H1 (cell line): Measurements from ENCODE around the gene OPA3. TPM values are rescaled to one million over a fixed set of nuclear protein-coding genes. Genes with fewer than 3 reads are reported as not detected.

Experiments
- CTCF ChIA-PET: fragments of 300-600 bp; sonication (Branson Sonifier 250); formaldehyde crosslinking; loops from one replicate; lab custom pipeline; 2021; ENCODE audit not compliant: partially characterized antibody; lab: Charles Lee
- POLR2A ChIA-PET: fragments of 300-600 bp; sonication (Branson Sonifier 250); formaldehyde crosslinking; loops from one replicate; lab custom pipeline; 2021; ENCODE audit warnings: inconsistent platforms; ENCODE audit not compliant: partially characterized antibody; lab: Charles Lee
- DNase-seq, 2 experiments: peaks; one replicate each; pipeline versions ENCODE4 v3.0.0 to v3.0.0-alpha.2; 2010 to 2022; ENCODE audit warnings: low spot score in 2 of 2, low read depth in 1 of 2, mixed read lengths in 1 of 2
- FAIRE-seq: peaks from 2 replicates; lab custom pipeline; 2011; peaks lifted over from hg19 to GRCh38; lab: Jason Lieb, UNC
- H2AFZ ChIP-seq: 2 replicates; pipeline ENCODE4 v1.8.1; 2012; ENCODE audit warnings: low read length, inconsistent platforms
- H2AK5ac ChIP-seq: 2 replicates; pipeline ENCODE4 v1.6.1; 2013; ENCODE audit warnings: low read depth, low read length
- H2BK120ac ChIP-seq: replicated peaks from 2 replicates; pipeline ENCODE3; 2013; ENCODE audit warnings: low read depth, low read length, inconsistent platforms
- H2BK12ac ChIP-seq: 2 replicates; pipeline ENCODE4 v1.6.1; 2013; ENCODE audit warnings: low read depth, low read length
- H2BK15ac ChIP-seq: 2 replicates; pipeline ENCODE4 v1.6.1; 2013; ENCODE audit warnings: low read length
- H2BK20ac ChIP-seq: 2 replicates; pipeline ENCODE4 v1.6.1; 2013; ENCODE audit warnings: low read length
- H2BK5ac ChIP-seq: 2 replicates; pipeline ENCODE4 v1.6.1; 2013; ENCODE audit warnings: low read depth, low read length
- H3K14ac ChIP-seq: 2 replicates; pipeline ENCODE4 v1.6.1; 2013; ENCODE audit warnings: inconsistent platforms; ENCODE audit not compliant: insufficient read length
- H3K18ac ChIP-seq: 2 replicates; pipeline ENCODE4 v1.6.1; 2013; ENCODE audit warnings: low read length; ENCODE audit errors: extremely low read depth
- H3K23ac ChIP-seq: 2 replicates; pipeline ENCODE4 v1.6.1; 2013; ENCODE audit warnings: inconsistent platforms; ENCODE audit not compliant: insufficient read length
- H3K23me2 ChIP-seq: 2 replicates; pipeline ENCODE4 v1.6.1; 2013; ENCODE audit warnings: low read depth, low read length
- H3K27ac ChIP-seq: 2 replicates; pipeline ENCODE4 v1.6.1; 2011; ENCODE audit warnings: low read depth, low read length, inconsistent platforms
- H3K27me3 ChIP-seq, 4 experiments: replicated peaks in 1 of 4; 1 replicate in 1 of 4; 2 replicates in 3 of 4; pipeline versions ENCODE4 v1.6.1 to v1.8.1; 2011 to 2013; ENCODE audit warnings: low read length in 3 of 4, mild to moderate bottlenecking in 3 of 4, inconsistent platforms in 2 of 4, mixed read lengths in 2 of 4, moderate library complexity in 1 of 4; ENCODE audit not compliant: control insufficient read depth in 3 of 4, insufficient read depth in 3 of 4; ENCODE audit errors: extremely low read depth in 1 of 4
- H3K36me3 ChIP-seq, 4 experiments: 2 replicates each; pipeline versions ENCODE4 v1.6.1 to v1.8.1; 2011 to 2013; ENCODE audit warnings: mild to moderate bottlenecking in 4 of 4, low read length in 3 of 4, moderate library complexity in 2 of 4, control low read depth in 1 of 4, inconsistent platforms in 1 of 4; ENCODE audit not compliant: insufficient read depth in 4 of 4, control insufficient read depth in 2 of 4
- H3K4ac ChIP-seq: replicated peaks from 2 replicates; pipeline ENCODE3; 2013; ENCODE audit warnings: low read length, low read depth, mixed read lengths, inconsistent platforms; ENCODE audit not compliant: insufficient read length
- H3K4me1 ChIP-seq, 4 experiments: replicated peaks in 1 of 4; 1 replicate in 1 of 4; 2 replicates in 3 of 4; pipeline versions ENCODE4 v1.6.1 to v1.8.1; 2011 to 2013; ENCODE audit warnings: low read length in 3 of 4, inconsistent platforms in 2 of 4, mixed read lengths in 1 of 4; ENCODE audit not compliant: insufficient read depth in 4 of 4, control insufficient read depth in 3 of 4
- H3K4me2 ChIP-seq, 2 experiments: 2 replicates each; pipeline versions ENCODE4 v1.6.1 to v1.8.1; 2011 to 2013; ENCODE audit warnings: low read depth in 2 of 2, low read length in 2 of 2, control low read depth in 1 of 2, inconsistent platforms in 1 of 2, mild to moderate bottlenecking in 1 of 2; ENCODE audit not compliant: insufficient read depth in 1 of 2
- H3K4me3 ChIP-seq, 4 experiments: fragments of 200-600, 300-600 bp in 1 of 4; sonication (generic), shearing (Covaris generic), sonication (Bioruptor Twin) in 1 of 4; 2 replicates each; pipeline versions ENCODE4 v1.5.1 to v1.8.1; 2011 to 2016; ENCODE audit warnings: low read length in 4 of 4, low read depth in 3 of 4, control low read depth in 2 of 4, inconsistent platforms in 2 of 4, mild to moderate bottlenecking in 2 of 4, mixed read lengths in 1 of 4, moderate library complexity in 1 of 4; ENCODE audit not compliant: insufficient read depth in 2 of 4; ENCODE audit errors: extremely low read depth in 1 of 4
- H3K56ac ChIP-seq: replicated peaks from 2 replicates; pipeline ENCODE3; 2013; ENCODE audit warnings: low read depth, mild to moderate bottlenecking, mixed read lengths, low read length, inconsistent platforms; ENCODE audit not compliant: insufficient read length
- H3K79me1 ChIP-seq: 2 replicates; pipeline ENCODE4 v1.6.1; 2013; ENCODE audit warnings: low read depth, low read length, control low read depth
- H3K79me2 ChIP-seq, 2 experiments: 2 replicates each; pipeline versions ENCODE4 v1.6.1 to v1.8.1; 2012 to 2013; ENCODE audit warnings: low read length in 2 of 2, mild to moderate bottlenecking in 2 of 2, inconsistent platforms in 1 of 2; ENCODE audit not compliant: insufficient read depth in 2 of 2, control insufficient read depth in 1 of 2
- H3K9ac ChIP-seq, 4 experiments: replicated peaks in 1 of 4; 1 replicate in 1 of 4; 2 replicates in 3 of 4; pipeline versions ENCODE4 v1.6.1 to v1.8.1; 2011 to 2013; ENCODE audit warnings: low read depth in 3 of 4, low read length in 3 of 4, control low read depth in 2 of 4, mild to moderate bottlenecking in 2 of 4, moderate library complexity in 2 of 4, inconsistent platforms in 1 of 4; ENCODE audit errors: extremely low read depth in 1 of 4
- H3K9me3 ChIP-seq, 2 experiments: 2 replicates each; pipeline versions ENCODE4 v1.6.1 to v1.8.1; 2012 to 2013; ENCODE audit warnings: mild to moderate bottlenecking in 2 of 2, moderate library complexity in 2 of 2, control low read depth in 1 of 2, inconsistent platforms in 1 of 2, low read depth in 1 of 2, low read length in 1 of 2, mixed read lengths in 1 of 2; ENCODE audit not compliant: insufficient read depth in 2 of 2
- H4K20me1 ChIP-seq, 2 experiments: replicated peaks in 1 of 2; 2 replicates each; pipeline versions ENCODE3 to v1.8.1; 2011 to 2013; ENCODE audit warnings: inconsistent platforms in 2 of 2, low read length in 2 of 2, mild to moderate bottlenecking in 1 of 2; ENCODE audit not compliant: insufficient read depth in 2 of 2, control insufficient read depth in 1 of 2
- H4K5ac ChIP-seq: 2 replicates; pipeline ENCODE4 v1.6.1; 2013; ENCODE audit warnings: low read length, low read depth, mixed read lengths, inconsistent platforms; ENCODE audit not compliant: insufficient read length
- H4K8ac ChIP-seq: 2 replicates; pipeline ENCODE4 v1.8.0; 2013; ENCODE audit warnings: mild to moderate bottlenecking, moderate library complexity, low read length, inconsistent platforms; ENCODE audit not compliant: insufficient read depth; ENCODE audit errors: extremely low read depth
- H4K91ac ChIP-seq: replicated peaks from 2 replicates; pipeline ENCODE3; 2013; ENCODE audit warnings: low read length, mixed read lengths, inconsistent platforms; ENCODE audit not compliant: insufficient read length
- TCF12 ChIP-seq: IDR thresholded peaks from 2 replicates; pipeline ENCODE4 v1.6.1; 2011; ENCODE audit warnings: low read depth, mild to moderate bottlenecking, low read length
- WGBS, 2 experiments: shearing (Covaris generic) in 1 of 2; methylation state at CpG; one replicate each; pipeline versions ENCODE4 v1.1.6 to v1.1.7; 2013 to 2015; ENCODE audit warnings: low lambda C conversion rate in 2 of 2, mixed read lengths in 2 of 2, inconsistent platforms in 1 of 2, low coverage in 1 of 2, missing lambda C conversion rate in 1 of 2; ENCODE audit not compliant: insufficient replicate concordance in 2 of 2, insufficient coverage in 1 of 2, insufficient read length in 1 of 2; ENCODE audit errors: extremely low coverage in 1 of 2, missing lambda C conversion rate in 1 of 2; 5-methylcytosine and 5-hydroxymethylcytosine counted together
- polyA plus RNA-seq, 7 experiments: library from polyadenylated mRNA; depleted of rRNA in 3 of 7; stranded (reverse) in 5 of 7; unstranded in 2 of 7; fragments of >200 nt in 5 of 7; fragments of 200-250 nt in 2 of 7; gene quantifications; 1 replicate in 5 of 7; 2 replicates in 1 of 7; 4 replicates in 1 of 7; pipeline versions ENCODE4 v1.2.1 to v1.2.3, GENCODE V29; 2011 to 2013; ENCODE audit warnings: missing spikeins in 2 of 7, mixed read lengths in 2 of 7
- total RNA-seq: library from RNA; stranded (reverse); fragmentation: NEBNext Ultra II Directional; extraction: Animal tissue kit (Norgen Biotek cat#: 25700); gene quantifications from 2 replicates; pipeline ENCODE4 v1.2.1, GENCODE V29; 2021

The OPA3 gene
- total and polyA plus RNA-seq, 2 of the 8 experiments (the other 6 are each of a cell fraction or from before 2014, with no cell fraction given) = 12.5 to 14.5 TPM

- ChIA-PET CTCF (interaction anchor here (0.6 to 2.9 kb wide), 4 partner anchors 23 to 123 kb away, joined by 3 to 8 read pairs (median 4); no protein-coding TSS in a partner anchor), POLR2A (interaction anchor here (1.4 kb wide), 1 partner anchor 11 kb away, joined by 3 read pairs; no protein-coding TSS in a partner anchor)
- 99% methylated on average over 7 of the region's 7 CpGs; no CpG with 5 or more reads in 1 of the 2 experiments for WGBS, 2 experiments
- Histone ChIP-seq H2AFZ (no peak overlapping the region), H4K91ac (no peak overlapping the region), H4K20me1 (peaks cover 16 to 28% of the 10 kb centered on the region in 2 experiments), H3K23me2 (no peaks in the 10 kb centered on the region), H3K27ac (no peak overlapping the region), H3K79me2 (peaks cover 7 to 30% of the 10 kb centered on the region in 2 experiments; a peak in 3 of 4 replicates), H3K36me3 (peaks cover 13 to 42% (median 21%) of the 10 kb centered on the region in 4 experiments), H2AK5ac (no peak overlapping the region), H3K4me3 (no peak overlapping the region), H4K5ac (no peak overlapping the region), H2BK15ac (no peak overlapping the region), H3K27me3 (no peaks in the 10 kb centered on the region), H2BK5ac (no peak overlapping the region), H3K23ac (no peak overlapping the region), H4K8ac (no peak overlapping the region), H3K4ac (no peak overlapping the region), H2BK12ac (no peak overlapping the region), H3K18ac (no peak overlapping the region), H3K4me2 (no peak overlapping the region), H3K9ac (no peak overlapping the region), H3K9me3 (no peaks in the 10 kb centered on the region), H3K79me1 (peaks cover 20% of the 10 kb centered on the region), H3K14ac (no peak overlapping the region), H2BK20ac (no peak overlapping the region), H3K56ac (no peak overlapping the region), H2BK120ac (no peak overlapping the region), H3K4me1 (no peaks in the 10 kb centered on the region)
- FAIRE-seq (no peak), DNase-seq (no peak)
- TF ChIP-seq TCF12 = no peak
- TF ChIP-seq, all 59 proteins: peak for 0
These were observed 66.2 kb downstream of the OPA3 start for GRCh38 chr19:45518469-45518826.
